GM21423 (cell line): Measurements from ENCODE around the gene ANKFN1.
"Not testable (repeated sequence)": the region's sequence is repeated elsewhere in the genome, so short reads cannot be mapped to it uniquely, and the experiment has no call there.

Source experiments
- ATAC-seq: cut with Tn5 transposase; IDR thresholded peaks from one replicate; pipeline ENCODE4 v1.9.1; 2021; ENCODE audit warnings: mild to moderate bottlenecking, moderate library complexity; ENCODE audit not compliant: unreplicated experiment

ANKFN1 gene

GRCh38 chr17:56288786-56289185, 135.5 kb downstream of the ANKFN1 start:
- not testable (repeated sequence) for ATAC-seq

GRCh38 chr17:56289321-56289720, 136.0 kb downstream of the ANKFN1 start:
- ATAC-seq = no peak

GRCh38 chr17:56290101-56290801, 137.0 kb downstream of the ANKFN1 start:
- no peak for ATAC-seq

DNA sequence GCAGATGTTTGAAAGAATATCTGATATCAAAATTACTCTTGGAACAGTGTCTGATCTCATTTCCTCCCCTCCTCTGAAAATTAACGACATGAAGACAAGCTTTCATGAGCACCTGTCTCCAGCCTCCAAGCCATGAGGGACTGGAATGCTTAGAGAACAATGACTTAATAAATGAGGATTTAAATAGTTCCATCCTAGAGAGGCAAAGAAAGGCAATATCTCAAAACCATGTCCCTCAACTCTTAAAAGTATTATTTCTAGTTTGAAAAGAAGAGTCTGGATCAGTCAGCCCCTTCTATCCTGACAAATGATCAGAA, 137.5 kb downstream of the ANKFN1 start:
- no peak for ATAC-seq

DNA sequence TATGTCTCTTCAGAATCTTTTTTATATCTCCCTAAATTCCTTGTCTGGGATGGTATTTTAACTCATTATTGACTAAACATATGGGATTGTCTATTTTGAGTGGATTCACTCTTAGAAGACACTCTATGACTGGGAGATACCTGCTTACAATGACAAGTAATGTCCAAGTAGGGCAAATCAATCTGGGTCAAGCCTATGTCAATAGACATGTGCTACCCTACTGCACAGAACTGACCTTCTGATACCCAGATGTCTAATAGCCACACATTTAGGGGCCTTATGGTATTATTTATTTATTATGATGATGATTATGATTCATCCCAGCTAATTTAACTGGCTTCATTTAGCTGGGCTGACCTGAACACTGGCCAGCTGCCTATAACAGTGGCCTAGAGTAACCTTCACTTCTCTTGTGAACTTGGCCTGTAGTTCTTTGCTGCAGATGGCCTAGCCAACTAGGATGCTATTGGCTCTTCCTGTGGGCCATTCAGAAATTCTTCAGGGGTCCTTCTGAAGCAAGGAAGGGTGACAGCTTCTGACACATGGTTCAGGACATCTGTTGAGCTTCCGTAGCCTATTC, 138.0 kb downstream of the ANKFN1 start:
- no peak for ATAC-seq

DNA sequence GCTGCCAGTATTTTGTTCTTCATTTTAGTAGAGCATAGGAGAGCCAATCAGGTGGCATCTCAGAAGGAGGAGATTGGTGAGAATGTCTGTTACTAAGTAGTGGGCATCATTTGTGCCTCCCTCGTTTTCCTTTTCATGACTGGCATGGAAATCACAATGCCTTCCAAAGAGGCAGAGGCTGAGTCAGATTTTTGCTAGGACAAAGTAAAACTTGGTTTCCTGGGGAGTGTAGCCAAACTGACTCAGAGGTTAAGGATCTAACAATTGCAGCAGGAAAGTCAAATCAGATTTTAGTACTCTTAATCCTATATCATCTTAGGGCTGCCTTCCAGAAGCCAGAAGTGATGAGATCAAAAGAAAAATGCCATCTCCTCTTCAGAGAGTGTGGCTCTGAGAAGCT, 138.7 kb downstream of the ANKFN1 start:
- no peak for ATAC-seq

GRCh38 chr17:56292578-56292977, 139.3 kb downstream of the ANKFN1 start:
- ATAC-seq = no peak

- no peak for ATAC-seq
Observed at GRCh38 chr17:56297184-56297583, 143.9 kb downstream of the ANKFN1 start.

DNA sequence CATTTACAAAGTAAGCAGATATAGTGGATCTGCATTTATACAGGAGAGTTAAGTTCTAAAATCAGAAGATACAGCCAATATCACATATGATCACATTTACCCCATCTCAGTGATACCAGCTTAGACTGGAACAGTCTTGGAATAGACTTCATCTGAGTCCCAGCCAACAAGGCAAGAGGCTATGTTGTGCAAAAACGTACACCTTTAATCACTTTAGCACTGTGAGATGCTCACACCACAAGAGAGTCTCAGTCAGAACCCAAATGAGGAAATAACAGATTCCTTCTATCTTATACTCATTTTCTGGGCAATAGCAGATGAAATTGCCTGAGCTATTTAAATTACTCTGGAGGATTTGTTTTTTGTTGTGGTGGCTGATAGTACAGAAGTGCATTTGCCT, 145.6 kb downstream of the ANKFN1 start:
- no peak for ATAC-seq

DNA sequence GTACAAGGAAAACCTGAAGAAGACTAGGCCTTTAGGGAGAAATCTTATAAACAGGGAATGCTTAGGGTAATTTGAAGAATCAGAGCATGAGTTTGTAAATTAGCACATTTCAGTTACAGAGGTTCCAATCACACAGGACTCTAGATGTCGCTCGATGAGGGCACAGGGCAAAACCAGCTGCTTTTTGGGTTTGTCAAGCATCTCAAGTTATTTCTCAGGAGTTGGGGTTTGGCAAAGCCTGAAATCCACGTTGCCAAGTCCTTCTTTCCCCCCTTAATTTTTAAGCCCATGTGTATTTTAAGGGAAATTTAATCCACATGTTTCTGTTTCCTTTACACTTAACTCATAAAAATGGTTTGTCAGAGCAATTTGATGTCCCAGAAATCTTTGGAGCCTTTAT, 146.9 kb downstream of the ANKFN1 start:
- no peak for ATAC-seq

DNA sequence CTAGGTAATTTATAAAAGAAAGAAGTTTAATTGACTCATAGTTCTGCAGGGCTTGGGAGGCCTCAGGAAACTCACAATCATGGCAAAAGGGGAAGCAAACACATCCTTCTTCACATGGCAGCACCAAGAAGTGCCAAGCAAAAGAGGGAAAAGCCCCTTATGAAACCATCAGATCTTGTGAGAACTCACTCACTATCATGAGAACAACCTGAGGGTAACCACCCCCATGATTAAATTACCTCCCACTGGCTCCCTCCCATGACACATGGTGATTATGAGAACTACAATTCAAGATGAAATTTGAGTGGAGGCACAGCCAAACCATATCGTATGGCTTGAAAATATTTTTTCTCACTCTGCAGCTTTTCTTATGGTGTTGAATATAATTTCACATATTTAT, 151.7 kb downstream of the ANKFN1 start:
- no peak for ATAC-seq

DNA sequence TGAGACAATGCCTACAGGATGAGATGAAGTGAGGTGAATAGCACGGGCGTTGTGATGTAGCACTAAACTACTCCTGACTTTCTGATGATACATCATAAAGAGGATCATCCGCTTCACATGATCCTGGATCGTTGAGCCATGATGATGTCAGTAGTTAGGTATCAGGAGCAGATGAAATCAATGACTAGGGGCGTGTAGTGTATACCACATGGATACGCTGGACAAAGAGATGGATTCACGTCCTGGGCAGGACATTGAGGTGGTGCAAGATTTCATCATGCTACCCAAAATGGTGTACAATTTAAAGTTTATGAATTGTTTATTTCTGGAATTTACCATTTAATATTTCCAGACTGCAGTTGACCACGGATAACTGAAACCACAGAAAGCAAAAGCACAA, 156.6 kb downstream of the ANKFN1 start:
- ATAC-seq = no peak

DNA sequence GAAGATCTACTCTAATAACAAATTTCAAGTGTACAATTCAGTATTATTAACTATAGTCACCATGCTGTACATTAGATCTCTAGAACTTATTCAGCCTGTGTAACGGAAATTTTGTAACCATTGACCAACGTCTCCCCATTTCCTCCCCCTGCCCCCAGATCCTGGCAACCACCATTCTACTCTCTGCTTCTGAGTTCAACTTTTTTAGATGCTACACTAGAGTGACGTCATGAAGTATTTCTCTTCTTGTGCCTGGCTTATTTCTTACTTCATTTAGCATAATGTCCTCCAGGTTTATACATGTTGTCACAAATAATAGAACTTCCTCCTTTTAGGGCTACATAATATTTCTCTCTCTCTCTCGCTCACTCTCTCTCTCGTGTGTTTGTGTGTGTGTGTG, 157.5 kb downstream of the ANKFN1 start:
- ATAC-seq = no peak

GRCh38 chr17:56313201-56313600, 159.9 kb downstream of the ANKFN1 start:
- no peak for ATAC-seq

GRCh38 chr17:56314026-56314425, 160.8 kb downstream of the ANKFN1 start:
- ATAC-seq = no peak

DNA sequence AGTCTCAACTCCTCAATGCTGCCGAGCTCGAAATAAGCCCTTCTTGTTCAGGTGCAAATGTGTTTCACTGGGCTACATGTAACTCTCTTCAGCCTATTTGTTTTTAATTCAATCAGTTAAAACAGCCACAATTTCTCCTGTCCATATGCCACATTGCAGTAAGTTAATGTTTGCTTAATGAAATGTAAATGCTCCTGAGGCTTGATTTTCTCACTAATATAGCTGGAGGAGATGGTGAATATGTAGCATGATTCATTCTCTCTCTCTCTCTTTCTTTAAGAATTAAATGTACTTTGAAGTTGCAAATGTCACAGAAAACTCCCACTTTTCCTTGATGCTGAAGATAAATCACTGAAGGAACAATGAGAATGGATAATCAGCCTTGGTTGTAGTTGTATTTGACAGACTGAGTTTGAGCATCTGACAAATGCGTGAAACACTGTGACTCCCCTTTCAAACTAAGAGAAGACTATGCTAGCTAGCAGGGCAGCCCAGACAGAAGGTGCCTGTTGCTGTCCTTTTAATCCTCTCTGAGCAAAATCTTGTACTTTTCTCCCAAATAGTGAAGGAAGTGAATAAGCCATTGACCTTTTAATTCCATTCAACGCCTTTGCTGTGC, 161.8 kb downstream of the ANKFN1 start:
- ATAC-seq = no peak

DNA sequence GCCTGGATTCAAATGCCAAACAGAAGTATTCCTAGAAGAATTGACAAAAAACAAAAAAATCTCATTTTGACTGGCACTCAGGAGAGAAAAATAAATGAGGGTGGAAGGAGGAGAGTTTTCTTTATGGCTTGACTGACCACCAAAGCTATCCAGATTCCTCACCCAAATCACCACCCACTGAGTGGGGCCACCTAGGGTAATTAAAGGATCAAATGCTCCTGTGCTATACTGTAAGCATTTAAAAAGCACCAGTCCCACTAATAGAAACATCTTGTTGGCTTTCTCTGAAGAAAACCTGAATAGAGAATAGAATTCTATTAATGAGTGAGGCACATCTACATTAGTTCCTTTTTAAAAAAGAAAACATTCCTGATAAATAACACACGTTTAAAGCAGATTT, 163.3 kb downstream of the ANKFN1 start:
- ATAC-seq = no peak

GRCh38 chr17:56317351-56318208, 164.3 kb downstream of the ANKFN1 start:
- ATAC-seq = no peak

DNA sequence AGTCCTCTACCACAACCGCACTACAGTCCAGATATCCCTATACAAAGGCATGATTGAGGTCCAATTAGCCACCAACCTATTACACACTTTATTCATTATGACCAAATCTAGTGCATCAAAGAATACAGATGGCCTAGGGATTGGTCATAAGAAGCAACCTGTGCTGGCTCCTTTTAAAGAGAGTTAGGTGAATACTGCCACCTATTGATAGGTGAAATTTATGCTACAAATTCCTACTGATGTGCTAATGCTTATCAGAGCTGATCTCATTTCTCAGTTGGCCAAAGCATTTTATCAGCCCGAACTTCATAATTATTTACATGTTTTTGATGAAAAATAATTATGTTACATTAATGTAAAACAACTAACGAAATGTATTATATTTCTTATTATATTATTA, 166.3 kb downstream of the ANKFN1 start:
- ATAC-seq = no peak

- ATAC-seq = no peak
Observed at GRCh38 chr17:56320443-56320842, 167.2 kb downstream of the ANKFN1 start.

GRCh38 chr17:56322991-56323390, 169.7 kb downstream of the ANKFN1 start:
- ATAC-seq = no peak

DNA sequence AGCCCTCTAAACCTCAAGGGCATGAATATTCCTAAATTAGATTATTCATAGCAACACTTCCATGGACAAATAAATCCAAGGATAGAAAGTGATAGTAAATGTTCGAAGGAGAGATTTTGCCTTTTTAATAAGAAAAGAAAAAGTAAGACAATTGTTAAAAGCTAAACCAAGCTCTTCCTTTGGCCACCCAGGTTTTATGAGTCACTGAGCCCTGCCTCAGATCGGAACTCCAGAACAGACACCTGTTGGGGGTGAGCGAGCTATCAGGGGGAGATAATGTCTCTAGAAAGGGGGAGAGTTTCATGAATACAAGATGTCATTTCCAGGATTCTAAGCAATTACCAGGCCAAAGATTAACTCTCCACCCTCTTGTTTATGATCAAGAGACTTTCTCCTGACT, 171.4 kb downstream of the ANKFN1 start:
- ATAC-seq = no peak
